SKM-1 treated with dmso at 0.1 percent for 144 hours (cell line): ENCODE results near the gene MNAT1.
"Not testable (repeated sequence)": the region's sequence is repeated elsewhere in the genome, so short reads cannot be mapped to it uniquely, and the experiment has no call there.

Experiments
- DNase-seq: peaks from one replicate; lab custom pipeline; 2025; ENCODE audit not compliant: unreplicated experiment; lab: John Stamatoyannopoulos, UW

MNAT1 gene

DNA sequence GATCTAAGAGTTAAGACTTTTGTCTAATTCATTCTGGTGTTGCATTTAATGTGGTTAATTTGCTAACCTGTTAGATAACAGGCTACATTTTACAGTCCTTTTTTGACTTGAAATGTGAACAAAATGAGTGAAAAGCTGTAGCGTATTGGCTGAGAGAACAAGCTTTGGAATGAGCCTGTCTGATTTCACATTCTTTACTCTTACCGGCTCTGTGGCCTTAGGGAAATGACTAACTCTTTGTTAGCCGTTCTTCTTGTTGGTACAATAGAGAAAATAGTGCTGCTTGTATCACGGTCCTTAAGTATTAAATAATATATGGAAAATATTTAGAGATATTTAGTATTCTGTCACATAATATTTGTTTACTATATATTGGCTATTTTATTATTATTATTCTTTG lies 1.9 kb downstream of the MNAT1 start:
- no peak for DNase-seq

DNA sequence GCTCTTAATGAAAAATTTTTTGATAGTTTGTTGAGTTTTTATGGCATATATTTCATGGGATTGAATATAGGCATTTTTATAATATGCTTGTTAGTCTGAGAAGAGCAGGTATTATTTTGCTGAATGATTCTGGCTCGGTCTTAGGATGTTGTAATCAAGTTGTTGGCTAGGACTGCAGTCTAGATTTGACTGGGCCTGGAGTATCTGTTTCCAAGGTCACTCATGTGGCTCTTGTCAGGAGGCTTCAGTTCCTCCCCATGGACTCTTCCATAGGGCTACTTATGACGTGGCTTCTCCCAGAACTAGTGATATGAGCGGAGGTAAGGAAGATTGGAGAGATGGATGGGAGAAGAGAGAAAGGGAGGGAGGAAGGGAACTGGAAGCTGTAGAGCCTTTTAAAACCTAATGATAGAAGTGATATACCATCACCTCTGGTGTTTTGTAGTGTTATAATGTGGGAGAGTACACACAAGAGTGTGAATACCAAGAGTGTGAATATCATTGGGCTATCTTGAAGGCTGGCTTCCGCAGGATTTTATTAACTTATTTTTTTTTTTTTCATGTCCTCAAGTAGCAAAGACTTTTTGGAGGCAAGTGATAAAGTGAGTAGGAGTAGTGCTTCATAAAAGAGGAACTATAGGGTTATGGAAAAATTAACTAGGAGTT lies 4.4 kb downstream of the MNAT1 start:
- DNase-seq: no peak

DNA sequence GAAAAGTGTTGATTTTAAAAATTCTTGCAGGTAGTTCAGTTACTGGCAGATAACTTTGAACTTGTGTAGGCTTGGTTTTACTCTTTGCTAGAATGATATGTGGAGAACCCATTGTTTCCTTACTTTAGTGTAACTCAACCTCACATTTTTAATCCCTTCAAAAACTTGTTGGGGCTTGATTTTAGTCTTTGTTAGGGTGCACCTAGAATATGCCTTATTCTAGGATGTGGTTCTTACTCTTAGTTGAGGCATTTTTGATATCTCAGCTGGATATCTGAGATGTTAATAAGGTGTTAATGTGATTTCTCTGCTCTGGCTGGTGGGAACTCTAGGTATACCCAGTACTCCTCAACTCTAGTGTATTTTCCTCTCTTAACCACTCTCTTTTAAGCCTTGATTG lies 10.0 kb downstream of the MNAT1 start:
- DNase-seq: no peak

DNA sequence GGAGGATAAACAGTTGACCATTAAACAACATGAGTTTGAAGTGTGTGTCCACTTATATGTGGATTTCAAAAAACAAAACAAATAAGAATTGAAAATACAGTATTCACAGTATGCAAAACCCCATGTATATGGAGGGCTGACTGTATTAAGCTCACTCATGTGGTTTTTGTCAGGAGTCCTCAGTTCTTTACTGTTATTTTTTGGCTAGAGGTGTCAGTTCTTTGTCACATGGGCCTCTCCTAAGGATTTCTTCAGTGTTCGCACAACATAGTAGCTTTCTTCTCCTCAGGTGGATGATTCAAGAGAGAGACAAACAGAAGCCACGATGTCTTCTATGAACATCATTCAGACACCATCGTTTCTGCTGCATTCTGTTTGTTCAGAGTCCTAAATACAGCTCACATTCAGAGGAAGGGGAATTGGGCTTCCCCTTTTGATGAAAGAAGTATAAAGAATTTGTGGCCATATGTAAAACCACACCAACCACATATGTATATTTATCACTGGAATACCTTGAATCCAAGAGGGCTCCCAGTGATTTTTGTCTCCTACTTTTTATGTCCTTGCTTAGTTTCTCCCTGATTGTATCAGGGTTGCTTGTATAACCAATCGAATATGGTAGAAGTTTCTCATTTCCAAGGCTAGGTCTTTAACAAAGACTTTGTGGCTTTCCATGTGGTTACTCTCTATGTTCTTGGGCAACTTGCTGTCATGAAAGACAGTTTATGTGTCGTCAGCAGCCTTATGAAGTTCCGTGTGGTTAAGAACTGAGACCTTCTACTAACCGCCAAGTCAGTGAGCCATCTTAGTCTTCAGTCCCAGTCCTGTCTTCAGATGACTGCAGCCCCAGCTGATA lies 18.9 kb downstream of the MNAT1 start:
- DNase-seq: peak; percentile 77

DNA sequence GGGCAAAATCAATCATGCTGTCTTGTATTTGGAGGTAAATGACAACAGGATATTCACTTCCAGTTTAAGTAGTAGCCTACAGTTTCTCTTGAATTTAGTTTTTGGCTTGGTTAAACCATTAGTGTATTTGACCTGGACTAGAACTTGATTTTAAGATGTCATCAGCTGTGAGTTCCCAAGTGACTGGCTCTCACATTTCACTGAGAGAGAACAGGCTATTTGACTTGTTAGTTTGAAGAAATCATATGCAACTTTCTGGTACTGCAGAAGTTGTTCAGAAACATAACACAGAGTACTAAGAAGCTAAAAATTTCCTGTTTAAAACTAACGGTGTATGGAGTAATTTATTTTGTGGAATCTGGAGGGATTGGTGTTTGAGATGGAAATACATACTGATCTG lies 22.3 kb downstream of the MNAT1 start:
- DNase-seq: no peak

DNA sequence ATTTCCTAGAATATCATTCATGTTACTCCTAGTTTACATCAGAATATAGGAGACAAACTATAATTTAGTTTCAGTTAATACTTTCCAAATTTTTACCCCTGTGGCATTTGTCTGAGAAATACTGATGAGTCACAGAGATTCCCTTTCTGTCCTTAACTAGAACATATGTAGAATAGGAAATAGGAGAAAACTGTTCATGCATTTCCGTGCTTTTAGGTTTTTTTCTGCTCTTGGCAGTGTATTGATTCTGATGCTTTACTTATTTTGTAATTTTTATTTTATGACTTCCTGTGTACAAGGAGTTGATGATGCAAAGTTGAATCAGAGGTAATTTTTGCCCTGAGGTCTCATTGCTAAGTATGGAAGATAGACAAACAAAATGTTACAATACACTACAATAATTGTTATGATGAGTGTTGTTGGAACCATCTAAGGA lies 23.0 kb downstream of the MNAT1 start:
- no peak for DNase-seq

DNA sequence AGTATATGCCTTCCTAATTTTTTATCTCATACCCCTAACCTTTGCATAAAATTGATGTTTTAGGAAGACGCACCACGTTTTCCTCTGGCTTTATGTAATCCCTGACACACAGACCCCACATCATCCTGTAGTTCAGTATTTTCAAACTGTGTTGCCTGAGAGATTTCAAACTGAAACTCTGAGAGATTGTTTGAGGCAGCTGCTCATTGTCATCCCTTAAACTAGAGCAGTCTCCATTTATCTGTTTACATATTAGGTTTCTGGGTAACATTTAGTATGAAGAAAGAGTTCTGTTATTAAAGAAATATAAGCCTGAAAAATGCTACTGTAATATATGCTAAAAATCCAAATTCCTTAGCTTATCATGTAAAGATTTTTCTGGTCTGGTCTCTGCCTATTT lies 24.3 kb downstream of the MNAT1 start:
- DNase-seq: no peak

DNA sequence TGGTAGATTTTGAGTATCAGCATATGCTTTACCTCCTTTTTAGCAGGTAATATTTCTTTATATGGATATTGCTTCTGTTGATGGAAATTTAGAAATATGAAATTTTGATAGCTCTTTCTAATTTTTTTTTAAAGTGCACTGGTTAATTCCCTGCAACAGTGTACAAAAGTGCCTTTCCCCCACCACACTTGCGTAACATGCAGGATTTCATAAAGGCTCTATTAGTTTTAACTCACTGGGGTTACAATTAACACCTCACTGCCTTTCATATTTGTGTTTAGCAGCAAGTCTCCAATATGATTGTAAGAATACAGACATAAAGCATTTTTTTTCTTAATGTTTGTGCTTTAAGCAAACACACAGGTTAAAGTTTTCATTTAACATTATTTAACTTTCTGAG lies 25.6 kb downstream of the MNAT1 start:
- DNase-seq: no peak

DNA sequence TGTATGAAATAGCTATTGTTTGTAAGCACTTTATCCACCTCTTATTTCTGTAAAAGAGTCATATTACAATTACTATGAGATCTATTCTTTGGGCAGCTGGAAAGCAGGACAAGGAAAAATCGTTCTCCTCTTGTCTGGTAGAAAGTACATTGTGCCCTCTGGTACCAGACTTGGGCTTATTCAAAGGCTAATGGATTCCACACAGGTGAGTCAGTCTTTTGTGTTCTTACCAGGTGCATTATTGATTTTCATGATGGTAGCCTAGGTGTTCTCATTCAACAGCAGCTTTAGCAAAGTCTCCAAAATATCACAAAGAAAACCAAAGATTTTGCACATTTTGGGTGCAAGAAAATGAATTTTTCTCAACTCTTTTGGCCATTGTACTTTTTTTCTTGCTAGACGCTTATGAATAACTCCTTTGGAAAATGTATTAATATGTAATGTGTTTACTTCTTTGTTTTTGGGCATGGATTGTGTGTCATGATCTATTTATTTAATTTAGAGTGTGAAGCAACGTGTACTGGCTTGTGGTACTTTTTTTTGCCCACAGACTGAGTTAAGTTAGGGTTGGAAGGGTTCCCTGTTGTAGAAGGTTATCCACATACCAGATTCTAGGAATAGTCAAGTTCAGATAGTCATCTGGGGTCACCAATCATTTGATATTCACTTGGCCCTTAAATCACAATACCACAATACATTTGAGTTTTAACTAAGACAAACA lies 26.2 kb downstream of the MNAT1 start:
- no peak for DNase-seq

DNA sequence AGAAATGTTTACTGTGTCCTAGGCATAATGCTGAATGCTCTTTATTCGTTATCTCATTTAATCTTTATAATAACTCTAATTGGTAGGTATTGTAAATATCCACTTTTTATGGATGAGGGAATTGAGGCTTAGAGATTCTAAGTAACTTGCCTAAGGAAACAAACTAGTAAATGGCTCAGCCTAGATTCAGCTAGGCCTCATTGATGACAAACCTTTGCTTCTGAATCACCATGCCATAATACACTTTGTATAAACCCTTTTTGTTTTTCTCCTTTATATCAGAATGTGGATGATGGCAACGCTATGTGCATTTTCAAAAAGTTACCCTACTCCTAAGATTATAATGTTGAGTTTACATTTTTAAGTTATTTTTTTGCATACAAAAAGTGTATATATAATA lies 34.0 kb downstream of the MNAT1 start:
- DNase-seq: no peak

DNA sequence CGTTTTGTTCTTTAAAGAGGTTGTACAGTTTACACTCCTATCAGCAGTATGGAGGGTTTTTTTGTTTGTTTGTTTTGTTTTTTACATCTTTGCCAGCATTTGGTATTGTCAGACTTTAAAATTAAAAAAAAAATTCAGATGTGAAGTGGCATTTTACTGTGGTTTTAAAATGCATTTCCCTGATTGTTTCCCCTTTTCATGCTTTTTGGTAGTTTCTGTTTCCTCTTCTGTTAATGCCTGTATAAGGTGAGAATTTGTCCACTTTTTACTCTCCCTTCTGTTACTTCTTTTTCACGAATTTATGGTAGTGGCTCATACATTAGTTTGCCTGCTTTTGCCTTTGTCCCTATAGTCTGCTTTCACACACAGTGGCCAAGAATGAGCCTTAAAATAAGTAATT lies 36.6 kb downstream of the MNAT1 start:
- DNase-seq: no peak

DNA sequence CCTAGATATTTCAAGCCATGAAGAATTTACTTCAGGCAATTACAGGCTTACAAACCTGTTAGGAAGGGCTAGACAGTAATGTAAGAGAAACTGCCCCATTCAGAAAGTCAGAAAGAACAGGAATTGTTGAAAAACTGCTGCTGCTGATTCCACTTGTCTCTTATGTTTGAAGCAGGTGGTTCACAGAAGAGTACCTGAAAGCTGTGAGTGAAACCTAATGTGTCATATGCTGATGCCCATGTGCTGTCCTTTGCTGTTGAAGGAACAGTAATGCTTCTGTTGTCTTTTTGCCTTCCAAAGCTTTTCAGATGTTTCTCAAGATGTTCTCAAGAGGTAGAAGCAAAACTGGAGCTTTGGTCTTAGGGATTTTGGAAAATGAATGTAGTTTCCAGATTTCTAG lies 39.0 kb downstream of the MNAT1 start:
- DNase-seq: no peak

DNA sequence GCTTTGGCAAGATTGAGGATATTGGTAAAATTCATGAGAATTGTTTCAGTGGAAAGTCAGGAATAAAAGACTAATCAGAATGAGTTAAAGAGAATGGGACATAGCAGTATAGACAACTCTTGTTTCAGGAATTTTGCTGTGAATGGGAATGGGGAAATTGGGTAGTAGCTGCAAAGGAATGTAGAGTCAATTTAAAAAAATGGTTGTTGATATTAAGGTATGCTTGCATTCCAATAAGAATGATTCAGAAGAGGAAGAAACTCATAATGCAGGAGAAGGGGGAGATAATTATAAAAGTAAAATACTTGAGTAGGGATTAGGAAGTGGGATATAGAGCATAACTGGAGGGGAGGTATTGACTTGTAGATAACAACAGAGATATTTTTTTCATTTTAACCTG lies 40.7 kb downstream of the MNAT1 start:
- DNase-seq: no peak

DNA sequence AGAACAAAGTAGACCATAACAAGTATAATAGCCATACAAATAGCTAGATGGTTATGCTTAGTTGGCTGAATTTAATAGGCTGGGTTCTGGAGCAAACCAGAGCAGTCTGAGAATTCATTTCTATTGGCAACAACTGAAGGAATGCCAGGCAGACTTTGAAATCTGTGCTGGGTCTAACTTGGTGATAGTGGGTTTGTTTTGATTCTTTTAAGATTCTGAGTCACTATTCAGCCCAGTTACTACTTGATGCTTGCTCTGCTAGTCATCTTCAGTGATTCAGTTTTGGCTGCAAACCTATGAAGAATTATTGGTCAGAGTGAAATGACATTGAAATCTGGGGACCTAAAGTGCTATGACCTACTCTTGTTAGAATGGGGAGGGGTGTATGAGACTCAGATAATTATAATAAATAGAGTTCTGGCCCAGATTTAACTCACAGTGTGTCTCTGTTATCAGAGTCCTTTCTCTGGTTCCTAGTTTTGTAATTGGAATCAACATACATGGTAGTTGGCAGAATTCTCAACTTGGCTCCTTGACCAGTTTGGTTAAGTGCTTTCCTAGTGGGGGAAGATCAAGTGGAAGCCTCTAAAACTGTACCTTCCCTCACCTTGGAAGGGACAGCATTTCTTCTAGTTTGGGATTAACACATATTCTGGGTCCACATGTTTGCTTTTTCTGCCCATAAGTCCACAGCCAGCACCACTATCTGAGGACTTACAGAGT lies 43.5 kb downstream of the MNAT1 start:
- no peak for DNase-seq

DNA sequence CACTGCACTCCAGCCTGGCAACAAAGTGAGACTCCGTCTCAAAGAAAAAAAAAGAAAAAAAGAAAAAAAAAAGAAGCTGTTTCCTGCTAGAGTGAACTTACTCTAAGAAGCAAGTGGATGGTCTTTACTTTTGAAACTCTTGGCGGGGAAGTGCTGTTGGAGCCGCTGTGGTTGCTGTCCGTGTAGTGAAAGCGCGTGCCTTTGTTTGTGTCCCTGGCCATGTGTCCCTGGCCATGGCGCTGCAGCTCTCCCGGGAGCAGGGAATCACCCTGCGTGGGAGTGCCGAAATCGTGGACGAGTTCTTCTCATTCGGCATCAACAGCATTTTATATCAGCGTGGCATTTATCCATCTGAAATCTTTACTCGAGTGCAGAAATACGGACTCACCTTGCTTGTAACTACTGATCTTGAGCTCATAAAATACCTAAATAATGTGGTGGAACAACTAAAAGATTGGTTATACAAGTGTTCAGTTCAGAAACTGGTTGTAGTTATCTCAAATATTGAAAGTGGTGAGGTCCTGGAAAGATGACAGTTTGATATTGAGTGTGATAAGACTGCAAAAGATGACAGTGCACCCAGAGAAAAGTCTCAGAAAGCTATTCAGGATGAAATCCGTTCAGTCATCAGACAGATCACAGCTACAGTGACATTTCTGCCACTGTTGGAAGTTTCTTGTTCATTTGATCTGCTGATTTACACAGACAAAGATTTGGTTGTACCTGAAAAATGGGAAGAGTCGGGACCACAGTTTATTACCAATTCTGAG lies 45.4 kb downstream of the MNAT1 start:
- not testable (repeated sequence) for DNase-seq

DNA sequence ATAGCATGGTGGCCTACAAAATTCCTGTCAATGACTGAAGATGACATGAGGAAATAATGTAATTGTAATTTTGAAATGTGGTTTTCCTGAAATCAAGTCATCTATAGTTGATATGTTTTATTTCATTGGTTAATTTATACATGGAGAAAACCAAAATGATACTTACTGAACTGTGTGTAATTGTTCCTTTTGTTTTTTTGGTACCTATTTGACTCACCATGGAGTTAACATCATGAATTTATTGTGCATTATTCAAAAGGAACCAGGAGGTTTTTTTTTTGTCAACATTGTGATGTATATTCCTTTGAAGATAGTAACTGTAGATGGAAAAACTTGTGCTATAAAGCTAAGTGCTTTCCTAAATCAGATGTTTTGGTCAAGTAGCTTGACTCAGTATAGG lies 46.0 kb downstream of the MNAT1 start:
- DNase-seq: not testable (repeated sequence)

DNA sequence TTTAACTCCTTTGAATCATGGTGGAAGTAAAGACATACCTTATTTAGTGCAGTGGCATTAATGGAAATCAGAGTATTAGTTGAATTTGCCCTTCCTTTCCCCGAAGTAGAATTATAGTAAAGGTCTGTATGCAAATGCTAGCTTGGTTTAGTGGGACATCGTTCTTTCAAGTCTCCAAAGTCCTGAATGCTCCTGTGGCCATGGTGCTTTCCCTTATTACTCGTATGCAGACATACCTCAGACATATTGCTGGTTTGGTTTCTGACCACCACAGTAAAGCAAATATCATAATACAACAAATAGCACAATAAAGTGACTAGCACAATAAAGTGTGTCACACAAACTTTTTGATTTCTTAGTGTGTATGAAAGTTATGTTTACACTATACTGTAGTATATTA lies 52.3 kb downstream of the MNAT1 start:
- DNase-seq: no peak

DNA sequence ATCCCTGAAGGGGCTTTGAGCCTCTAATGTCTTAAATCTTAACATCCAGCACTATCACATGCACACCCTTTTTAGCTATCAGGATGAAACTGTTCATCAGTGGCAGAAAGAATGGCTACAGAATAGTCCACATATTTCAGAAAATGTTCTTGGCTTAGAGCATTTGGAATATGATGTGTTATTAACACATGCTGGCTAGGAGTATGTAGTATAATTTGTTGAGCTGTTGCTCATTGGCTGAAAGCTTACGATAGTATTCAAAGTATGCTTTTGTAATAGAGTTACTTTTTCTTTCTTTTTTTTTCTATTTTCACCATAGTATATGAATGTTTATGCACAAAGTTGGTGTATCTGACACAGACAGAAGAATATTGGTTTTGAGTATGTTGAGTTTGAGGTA lies 55.1 kb downstream of the MNAT1 start:
- DNase-seq: no peak

DNA sequence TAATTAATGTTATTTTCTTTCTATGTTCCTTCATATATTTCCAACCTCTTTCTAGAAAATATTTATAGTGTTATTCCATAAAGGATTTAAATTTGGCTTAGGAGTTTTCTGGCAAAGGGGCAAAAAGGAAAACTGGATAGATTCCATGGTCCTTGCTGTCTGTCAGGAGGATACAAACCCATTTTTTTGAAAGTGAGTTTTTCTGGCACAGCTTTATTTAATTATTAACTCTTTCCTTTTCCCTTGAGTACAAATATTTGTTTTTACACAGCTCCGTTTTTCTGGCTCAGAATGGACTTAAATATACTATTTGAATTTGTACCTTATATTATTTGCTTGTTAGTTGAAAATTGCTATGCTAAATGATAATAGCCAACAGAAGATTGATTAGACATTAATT lies 56.3 kb downstream of the MNAT1 start:
- DNase-seq: no peak

DNA sequence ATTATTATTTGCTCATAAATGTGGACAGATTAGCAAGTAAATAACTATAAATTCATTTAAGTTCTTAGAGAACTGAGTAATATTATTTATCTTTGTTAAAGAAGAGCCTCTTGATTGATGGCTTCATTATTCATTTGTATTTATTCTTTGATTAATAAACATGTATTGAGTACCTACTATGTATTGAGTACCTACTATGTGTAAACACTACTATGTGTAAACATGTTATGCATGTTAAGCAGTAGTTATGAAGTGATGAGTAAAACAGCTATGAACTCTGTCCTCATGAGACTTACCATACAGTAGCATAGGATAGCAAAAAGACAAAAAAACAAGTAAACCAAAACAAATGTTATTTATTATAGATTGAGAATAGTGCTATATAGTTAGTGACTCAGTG lies 61.9 kb downstream of the MNAT1 start:
- no peak for DNase-seq

DNA sequence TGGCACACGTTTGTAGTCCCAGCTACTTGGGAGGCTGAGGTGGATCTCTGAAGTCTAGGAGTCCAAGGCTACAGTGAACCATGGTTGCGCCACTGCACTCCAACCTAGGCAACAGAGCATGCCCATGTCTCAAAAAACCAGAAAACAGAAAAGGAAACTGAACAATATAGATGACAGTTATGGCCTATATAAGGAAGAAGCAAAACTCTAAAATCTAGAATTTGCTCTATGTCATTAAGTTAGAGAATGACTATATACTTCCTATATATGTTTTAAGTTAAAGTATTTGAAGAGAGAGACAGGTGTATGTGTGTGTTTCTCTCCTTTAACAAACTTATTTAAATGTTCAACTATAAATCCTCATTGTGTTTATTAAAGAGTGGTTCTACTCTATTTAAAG lies 65.8 kb downstream of the MNAT1 start:
- DNase-seq: no peak
